ENCODE data around the gene IFNA1.
"Not testable (repeated sequence)": the region's sequence is repeated elsewhere in the genome, so short reads cannot be mapped to it uniquely, and the experiment has no call there.

IFNA1 gene

GRCh38 chr9:21449312-21449711 lies 9.1 kb downstream of the IFNA1 start:
- not testable (repeated sequence) for DNase-seq

GRCh38 chr9:21450733-21451394 lies 10.6 kb downstream of the IFNA1 start:
- no peak for DNase-seq

- no peak for DNase-seq
Observed at GRCh38 chr9:21452681-21453080, 12.4 kb downstream of the IFNA1 start.

- no peak for DNase-seq
Observed at GRCh38 chr9:21454149-21454548, 13.9 kb downstream of the IFNA1 start.

- DNase-seq = no peak
Observed at GRCh38 chr9:21455320-21455719, 15.1 kb downstream of the IFNA1 start.

GRCh38 chr9:21461377-21461776 lies 21.1 kb downstream of the IFNA1 start:
- DNase-seq = no peak

- no peak for DNase-seq
Observed at GRCh38 chr9:21465138-21465537, 24.9 kb downstream of the IFNA1 start.

- DNase-seq = no peak
Observed at GRCh38 chr9:21465859-21466518, 25.8 kb downstream of the IFNA1 start.

- DNase-seq = no peak
Observed at GRCh38 chr9:21470126-21470525, 29.9 kb downstream of the IFNA1 start.

GRCh38 chr9:21473236-21473635 lies 33.0 kb downstream of the IFNA1 start:
- no peak for DNase-seq

GRCh38 chr9:21477466-21477865 lies 37.2 kb downstream of the IFNA1 start:
- no peak for DNase-seq

- DNase-seq = no peak
Observed at GRCh38 chr9:21479152-21479702, 39.0 kb downstream of the IFNA1 start.

GRCh38 chr9:21481470-21482056 lies 41.3 kb downstream of the IFNA1 start:
- no peak for DNase-seq

GRCh38 chr9:21482213-21482612 lies 42.0 kb downstream of the IFNA1 start, which contains the start of gene IFNE:
TSS of gene IFNE (minus strand) at chr9:21482313. CDS start at chr9:21481694, 619 bp downstream.
- DNase-seq = no peak
